IPS-20b (cell line): ENCODE data around the gene FAM161A.
"Not testable (repeated sequence)": the region's sequence is repeated elsewhere in the genome, so short reads cannot be mapped to it uniquely, and the experiment has no call there.

ENCODE experiments used
- H3K27ac ChIP-seq: one replicate; pipeline ENCODE4 v1.5.1; 2013; ENCODE audit warnings: low read length
- H3K27me3 ChIP-seq: 2 replicates; pipeline ENCODE4 v1.6.1; 2013; ENCODE audit warnings: mild to moderate bottlenecking, low read length, inconsistent platforms; ENCODE audit not compliant: insufficient read depth
- H3K36me3 ChIP-seq: 2 replicates; pipeline ENCODE4 v1.6.1; 2013; ENCODE audit warnings: low read depth, mild to moderate bottlenecking, inconsistent platforms, low read length, moderate library complexity; ENCODE audit not compliant: insufficient read depth
- H3K4me1 ChIP-seq: 2 replicates; pipeline ENCODE4 v1.6.1; 2013; ENCODE audit warnings: mild to moderate bottlenecking, control low read depth, inconsistent platforms, low read length, moderate library complexity; ENCODE audit not compliant: insufficient read depth
- H3K4me3 ChIP-seq: 2 replicates; pipeline ENCODE4 v1.5.1; 2013; ENCODE audit warnings: mild to moderate bottlenecking, low read length, inconsistent platforms
- H3K9ac ChIP-seq: 2 replicates; pipeline ENCODE4 v1.6.1; 2013; ENCODE audit warnings: low read depth, mild to moderate bottlenecking, inconsistent platforms, low read length, moderate library complexity
- H3K9me3 ChIP-seq: 2 replicates; pipeline ENCODE4 v1.6.1; 2013; ENCODE audit warnings: mild to moderate bottlenecking, low read depth, low read length, inconsistent platforms; ENCODE audit not compliant: insufficient read depth

Gene FAM161A, protein sequence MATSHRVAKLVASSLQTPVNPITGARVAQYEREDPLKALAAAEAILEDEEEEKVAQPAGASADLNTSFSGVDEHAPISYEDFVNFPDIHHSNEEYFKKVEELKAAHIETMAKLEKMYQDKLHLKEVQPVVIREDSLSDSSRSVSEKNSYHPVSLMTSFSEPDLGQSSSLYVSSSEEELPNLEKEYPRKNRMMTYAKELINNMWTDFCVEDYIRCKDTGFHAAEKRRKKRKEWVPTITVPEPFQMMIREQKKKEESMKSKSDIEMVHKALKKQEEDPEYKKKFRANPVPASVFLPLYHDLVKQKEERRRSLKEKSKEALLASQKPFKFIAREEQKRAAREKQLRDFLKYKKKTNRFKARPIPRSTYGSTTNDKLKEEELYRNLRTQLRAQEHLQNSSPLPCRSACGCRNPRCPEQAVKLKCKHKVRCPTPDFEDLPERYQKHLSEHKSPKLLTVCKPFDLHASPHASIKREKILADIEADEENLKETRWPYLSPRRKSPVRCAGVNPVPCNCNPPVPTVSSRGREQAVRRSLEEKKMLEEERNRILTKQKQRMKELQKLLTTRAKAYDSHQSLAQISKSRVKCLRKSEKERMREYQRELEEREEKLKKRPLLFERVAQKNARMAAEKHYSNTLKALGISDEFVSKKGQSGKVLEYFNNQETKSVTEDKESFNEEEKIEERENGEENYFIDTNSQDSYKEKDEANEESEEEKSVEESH

DNA sequence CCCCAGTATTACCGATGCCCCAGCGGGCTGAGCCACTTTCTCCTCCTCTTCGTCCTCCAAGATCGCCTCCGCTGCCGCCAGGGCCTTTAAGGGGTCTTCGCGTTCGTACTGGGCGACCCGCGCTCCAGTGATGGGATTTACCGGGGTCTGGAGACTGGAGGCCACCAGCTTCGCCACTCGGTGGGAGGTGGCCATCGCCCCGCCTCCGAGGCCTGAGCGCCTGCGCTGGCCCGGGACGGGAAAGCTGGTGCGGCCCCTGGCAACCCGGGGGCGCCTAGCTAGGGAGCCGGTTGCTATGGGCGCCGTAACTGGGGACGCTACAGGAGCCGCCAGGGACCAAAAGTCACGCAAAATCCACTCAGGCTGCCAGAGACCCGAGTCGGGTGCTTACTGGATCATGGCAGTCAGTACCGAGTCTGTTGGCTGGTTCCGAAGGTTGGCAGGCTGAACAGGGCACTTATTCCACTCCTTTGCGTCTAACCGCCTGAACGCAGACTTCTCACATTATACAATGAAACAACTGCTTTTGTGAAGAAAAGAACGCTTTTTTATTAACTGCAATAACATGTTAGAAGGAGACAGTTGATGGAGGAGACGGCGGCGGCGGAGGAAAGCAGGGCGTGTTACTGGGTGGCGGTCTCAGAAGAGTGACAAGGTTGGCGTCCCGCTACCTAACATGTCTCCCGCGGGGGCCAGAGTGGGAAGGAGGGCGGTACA is at the start of gene FAM161A:
FAM161A (minus strand) TSS at position 214 of the 717 bp plus-strand sequence; CDS start at position 195, 19 bp downstream.
- Histone ChIP-seq H3K4me1 (no peaks in the 10 kb centered on the region), H3K9me3 (no peaks in the 10 kb centered on the region), H3K9ac (peak within 1 kb of the TSS; percentile 87), H3K4me3 (peak within 1 kb of the TSS; percentile 98), H3K36me3 (no peaks in the 10 kb centered on the region), H3K27me3 (no peaks in the 10 kb centered on the region), H3K27ac (peak within 1 kb of the TSS; percentile 77)

DNA sequence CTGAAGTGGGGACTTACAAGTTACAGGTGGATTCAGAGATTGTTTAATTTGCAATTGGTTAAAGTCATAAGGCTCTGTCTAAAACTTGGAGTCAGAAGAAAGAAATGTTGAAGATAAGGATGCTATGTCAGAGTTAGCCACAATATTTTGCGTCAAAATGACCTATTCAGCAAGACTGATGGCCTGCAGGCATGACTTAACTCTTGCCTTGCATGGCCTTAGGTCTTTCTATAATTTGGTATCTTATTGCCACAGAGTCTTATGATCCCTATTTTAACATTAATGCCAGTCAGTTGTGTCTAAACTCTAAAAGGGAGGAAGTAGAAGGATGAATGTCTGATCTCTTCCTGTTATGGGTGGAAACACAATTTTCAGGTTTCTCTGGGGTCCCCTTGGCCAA is 46.4 kb upstream of the FAM161A start:
- Histone ChIP-seq H3K27me3 (no peaks in the 10 kb centered on the region), H3K4me3 (no peak overlapping the region), H3K27ac (no peak overlapping the region), H3K9ac (no peak overlapping the region), H3K36me3 (no peaks in the 10 kb centered on the region), H3K9me3 (no peaks in the 10 kb centered on the region; the same call in 1 of the 2 replicates), H3K4me1 (no peaks in the 10 kb centered on the region)

DNA sequence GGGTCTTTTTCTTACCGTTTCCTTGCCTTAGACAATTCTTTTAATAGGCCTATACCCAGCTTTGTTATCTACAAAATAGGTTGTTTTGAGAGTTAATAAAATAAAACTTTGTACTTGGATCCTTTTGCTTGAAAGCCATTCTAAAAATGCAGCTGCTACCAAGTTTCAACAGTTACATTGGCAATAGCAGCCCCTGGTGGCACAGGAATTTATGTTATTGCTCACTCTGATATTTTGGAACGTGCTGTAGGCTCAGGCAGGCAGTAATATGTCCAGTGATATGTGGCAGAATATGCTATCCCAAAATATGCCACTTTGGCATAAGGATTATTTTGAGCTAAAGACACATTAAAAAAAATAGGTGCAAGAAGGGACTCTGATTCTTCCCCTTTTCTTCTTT is 45.0 kb upstream of the FAM161A start:
- H3K36me3 ChIP-seq, result no peaks in the 10 kb centered on the region
- no peak overlapping the region for H3K4me3 ChIP-seq
- no peaks in the 10 kb centered on the region for H3K4me1 ChIP-seq
- H3K27ac ChIP-seq, result no peak overlapping the region
- no peaks in the 10 kb centered on the region for H3K27me3 ChIP-seq
- H3K9ac ChIP-seq, result no peak overlapping the region
- H3K9me3 ChIP-seq, result no peaks in the 10 kb centered on the region; the same call in 1 of the 2 replicates

DNA sequence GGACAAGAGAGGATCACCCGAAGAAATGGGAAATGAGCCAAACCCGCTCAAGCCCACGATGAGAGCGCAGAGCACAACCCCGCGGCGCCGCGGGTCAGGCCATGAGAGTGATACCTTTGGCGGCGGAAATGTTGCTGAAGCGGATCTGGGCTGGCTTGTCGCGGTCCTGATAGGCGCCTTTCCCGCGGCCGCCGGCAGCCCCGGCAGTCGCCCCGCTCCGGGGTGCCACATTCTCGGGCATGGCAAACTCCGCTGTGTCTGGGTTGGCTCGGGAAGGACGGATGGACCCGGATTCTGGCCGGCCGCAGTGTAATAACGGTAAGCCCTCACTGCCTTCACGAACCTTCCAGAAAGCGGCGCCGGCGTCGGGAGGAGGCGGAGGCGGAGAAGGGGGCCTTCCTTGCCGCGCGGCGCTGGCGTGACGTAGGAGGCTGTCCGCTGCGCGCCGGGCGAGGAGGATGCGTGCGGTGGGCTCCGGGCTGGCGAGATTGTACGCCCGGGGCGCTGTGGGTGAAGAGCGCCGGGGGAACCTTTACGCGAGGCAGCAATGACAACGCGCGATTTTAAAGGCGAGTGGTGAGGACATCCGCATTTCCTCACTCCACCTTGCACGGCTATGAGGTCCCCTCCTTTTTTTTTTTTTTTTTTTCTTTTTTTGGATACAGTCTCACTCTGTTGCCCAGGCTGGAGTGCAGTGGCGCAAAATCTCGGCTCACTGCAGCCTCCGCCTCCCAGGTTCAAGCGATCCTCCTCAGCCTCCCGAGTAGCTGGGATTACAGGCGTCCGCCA is 34.6 kb upstream of the FAM161A start, which contains the start of gene CCT4:
CCT4 (minus strand) TSS at position 390 of the 789 bp plus-strand sequence; CDS start at position 241, 149 bp downstream.
- H3K27ac ChIP-seq, result peak within 1 kb of the TSS; percentile 89
- peak within 1 kb of the TSS; percentile 100 for H3K4me3 ChIP-seq
- peak within 1 kb of the TSS; percentile 100 for H3K9ac ChIP-seq
- H3K27me3 ChIP-seq, result no peaks in the 10 kb centered on the region
- no peaks in the 10 kb centered on the region for H3K9me3 ChIP-seq
- no peaks in the 10 kb centered on the region for H3K4me1 ChIP-seq
- peaks cover 30% of the 10 kb centered on the region for H3K36me3 ChIP-seq

DNA sequence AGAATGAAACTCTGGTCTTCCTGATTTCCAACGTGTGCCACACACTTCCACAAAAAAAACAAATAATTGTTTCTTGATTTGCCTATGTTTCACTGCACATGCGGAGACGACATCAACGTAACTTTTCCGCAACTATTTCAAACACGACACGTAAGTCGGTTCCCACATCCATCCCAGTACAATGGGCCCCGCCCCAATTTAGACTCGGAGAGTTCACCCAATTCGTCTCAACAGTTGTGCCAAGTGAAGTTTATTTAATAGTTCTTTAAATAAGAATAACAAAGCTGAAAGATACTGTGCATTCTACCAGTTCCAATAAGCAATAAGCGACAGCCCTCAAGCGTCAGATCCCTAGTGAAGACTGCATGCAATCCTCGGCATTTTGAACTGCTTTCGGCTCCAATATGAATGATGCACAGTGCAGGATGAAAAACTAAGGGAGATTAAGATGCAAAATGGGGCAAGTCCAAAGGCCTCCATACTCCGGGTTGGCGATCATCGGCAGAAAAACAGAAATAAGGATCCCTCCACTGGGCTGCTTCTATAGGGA is 33.9 kb upstream of the FAM161A start:
- no peaks in the 10 kb centered on the region for H3K9me3 ChIP-seq
- H3K27ac ChIP-seq, result peak overlapping the region; percentile 89
- no peaks in the 10 kb centered on the region for H3K4me1 ChIP-seq
- peak overlapping the region; percentile 100 for H3K4me3 ChIP-seq
- H3K27me3 ChIP-seq, result no peaks in the 10 kb centered on the region
- H3K36me3 ChIP-seq, result peaks cover 37% of the 10 kb centered on the region
- peak overlapping the region; percentile 100 for H3K9ac ChIP-seq

DNA sequence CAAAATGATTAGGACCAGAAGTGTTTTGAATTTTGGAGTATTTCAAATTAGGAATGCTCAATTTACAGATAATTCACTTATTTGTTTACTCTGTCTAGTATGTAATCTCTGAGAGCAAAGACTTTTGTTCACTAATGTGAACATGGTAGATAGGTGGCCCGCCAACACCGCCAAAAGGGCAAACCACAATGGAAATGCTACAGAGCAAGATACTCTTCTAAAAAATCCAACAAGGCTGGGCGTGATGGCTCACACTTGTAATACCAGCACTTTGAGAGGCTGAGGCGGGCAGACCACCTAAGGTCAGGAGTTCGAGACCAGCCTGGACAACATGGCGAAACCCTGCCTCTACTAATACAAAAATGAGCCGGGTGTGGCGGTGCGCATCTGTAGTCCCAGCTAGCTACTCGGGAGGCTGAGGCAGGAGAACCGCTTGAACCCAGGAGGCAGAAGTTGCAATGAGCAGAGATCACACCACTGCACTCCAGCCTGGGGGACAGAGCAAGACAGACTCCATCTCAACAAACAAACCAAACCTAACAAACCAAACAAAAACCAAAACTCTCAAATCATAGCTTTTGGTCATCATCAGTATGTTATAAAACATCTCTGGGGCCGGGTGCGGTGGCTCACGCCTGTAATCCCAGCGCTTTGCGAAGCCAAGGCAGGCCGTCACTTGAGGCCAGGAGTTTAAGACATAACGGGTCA is 32.2 kb upstream of the FAM161A start:
- Histone ChIP-seq H3K4me3 (peak overlapping the region; percentile 100), H3K9me3 (no peaks in the 10 kb centered on the region), H3K27me3 (no peaks in the 10 kb centered on the region), H3K9ac (peak overlapping the region; percentile 100; the same call in 1 of the 2 replicates), H3K4me1 (no peaks in the 10 kb centered on the region), H3K27ac (no peak overlapping the region), H3K36me3 (peaks cover 54% of the 10 kb centered on the region)

DNA sequence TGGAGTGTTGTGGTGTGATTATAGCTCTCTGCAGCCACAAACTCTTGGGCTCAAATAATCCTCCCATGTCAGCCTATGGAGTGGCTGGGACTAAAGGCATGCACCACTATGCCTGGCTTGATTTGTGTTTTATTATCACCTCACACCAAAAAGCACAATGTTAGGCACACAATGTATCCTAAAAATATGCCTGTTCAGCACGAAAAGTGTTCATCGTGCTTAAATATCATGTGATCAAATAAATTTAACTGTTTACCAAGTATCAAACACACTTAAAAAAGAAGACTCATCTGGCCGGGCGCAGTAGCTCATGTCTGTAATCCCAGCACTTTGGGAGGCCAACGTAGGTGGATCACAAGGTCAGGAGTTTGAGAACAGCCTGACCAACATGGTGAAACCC is 29.0 kb upstream of the FAM161A start:
- H3K4me1 ChIP-seq, result no peaks in the 10 kb centered on the region
- H3K9me3 ChIP-seq, result no peaks in the 10 kb centered on the region
- H3K36me3 ChIP-seq, result peaks cover 86% of the 10 kb centered on the region

DNA sequence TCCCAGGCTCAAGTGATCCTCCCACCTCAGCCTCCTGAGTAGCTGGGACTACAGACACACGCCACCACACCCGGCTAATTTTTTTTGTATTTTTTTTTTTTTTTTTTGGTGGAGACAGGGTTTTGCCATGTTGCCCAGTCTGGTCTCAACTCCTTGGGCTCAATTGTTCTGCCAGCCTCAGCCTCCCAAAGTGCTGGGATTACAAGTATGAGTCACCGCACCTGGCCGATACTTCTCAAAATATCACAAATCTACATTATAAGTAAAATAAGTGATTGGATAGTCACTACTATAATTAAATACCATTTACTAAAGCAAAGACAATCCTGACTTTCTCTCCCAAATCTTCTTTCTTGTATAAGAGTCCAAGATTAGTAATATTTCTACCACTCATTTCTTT is 25.5 kb upstream of the FAM161A start:
- H3K4me3 ChIP-seq, H3K4me1 ChIP-seq, H3K9ac ChIP-seq, H3K27me3 ChIP-seq, H3K9me3 ChIP-seq, H3K27ac ChIP-seq: not testable (repeated sequence)
- H3K36me3 ChIP-seq, result peaks cover 99% of the 10 kb centered on the region

More for the DNA sequence above, 29.0 kb upstream of the FAM161A start:
- no peak overlapping the region for H3K4me3 ChIP-seq
- no peaks in the 10 kb centered on the region for H3K27me3 ChIP-seq
- H3K9ac ChIP-seq, result no peak overlapping the region
- no peak overlapping the region for H3K27ac ChIP-seq

DNA sequence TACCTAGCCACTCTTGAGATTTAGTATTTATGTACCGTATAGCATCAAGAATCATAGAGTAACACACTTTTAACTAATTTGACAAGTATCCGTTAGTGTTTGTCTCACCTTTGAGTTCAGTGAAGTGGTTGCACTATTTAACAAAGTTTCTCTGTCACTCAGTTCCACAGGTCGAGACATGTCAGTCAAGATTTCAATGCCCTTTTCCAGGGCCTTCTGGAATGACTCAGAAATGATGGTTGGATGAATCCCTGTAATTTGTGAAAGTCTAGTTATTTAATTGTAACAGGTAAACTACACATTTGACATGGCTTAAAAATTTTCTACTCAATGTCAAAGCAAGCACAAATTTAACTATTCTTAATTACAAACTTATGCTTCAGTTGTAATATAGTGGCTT is 24.9 kb upstream of the FAM161A start:
- H3K9ac ChIP-seq, result no peak overlapping the region
- peaks cover 100% of the 10 kb centered on the region for H3K36me3 ChIP-seq
- H3K27me3 ChIP-seq, result no peaks in the 10 kb centered on the region
- no peaks in the 10 kb centered on the region for H3K9me3 ChIP-seq
- H3K4me1 ChIP-seq, result no peaks in the 10 kb centered on the region
- H3K27ac ChIP-seq, result no peak overlapping the region
- H3K4me3 ChIP-seq, result no peak overlapping the region

DNA sequence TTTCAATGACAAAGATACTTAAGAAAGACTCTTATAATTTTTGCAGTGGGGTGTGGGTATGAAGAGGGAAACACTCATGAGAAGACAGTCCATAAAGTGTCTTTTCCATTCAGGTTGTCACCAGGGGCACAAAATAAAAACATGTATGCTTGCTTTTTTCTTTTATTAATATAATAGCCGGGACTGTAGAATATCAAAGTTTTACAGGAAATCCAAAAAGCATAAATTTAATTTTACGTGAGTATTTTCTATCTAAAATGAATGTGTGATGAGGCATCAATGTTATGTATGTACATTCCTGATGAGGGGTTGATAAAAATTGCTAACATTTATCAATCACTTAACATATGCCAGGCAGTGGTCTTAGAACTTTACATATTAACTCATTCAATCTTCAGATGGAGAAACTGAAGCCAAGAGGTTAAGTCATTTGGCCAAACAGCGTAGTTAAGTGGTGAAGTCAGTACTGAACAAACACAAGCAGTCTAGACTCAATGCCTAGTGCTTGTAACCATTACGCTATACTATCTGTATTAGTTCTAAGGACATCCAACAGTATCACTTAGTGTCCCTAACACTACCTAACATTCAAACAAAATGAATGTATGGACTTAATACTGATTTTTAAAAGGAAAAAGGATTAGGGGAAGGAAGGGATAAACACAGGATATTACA is 23.8 kb upstream of the FAM161A start:
- Histone ChIP-seq H3K9ac (no peak overlapping the region), H3K36me3 (peaks cover 100% of the 10 kb centered on the region), H3K27ac (no peak overlapping the region), H3K4me3 (no peak overlapping the region), H3K4me1 (no peaks in the 10 kb centered on the region), H3K9me3 (no peaks in the 10 kb centered on the region), H3K27me3 (no peaks in the 10 kb centered on the region)
